HG03139 (cell line): ENCODE data around the gene GAL3ST3.
"Not testable (repeated sequence)": the region's sequence is repeated elsewhere in the genome, so short reads cannot be mapped to it uniquely, and the experiment has no call there.

Experiments
- ATAC-seq: cut with Tn5 transposase; IDR thresholded peaks from one replicate; pipeline ENCODE4 v1.9.1; 2021; ENCODE audit not compliant: unreplicated experiment

The GAL3ST3 gene

GRCh38 chr11:66014804-66015453, 34.0 kb downstream of the GAL3ST3 start:
- ATAC-seq, result no peak

GRCh38 chr11:66013762-66014100, 35.2 kb downstream of the GAL3ST3 start:
- ATAC-seq, result no peak

- ATAC-seq, result no peak
Observed at GRCh38 chr11:66012946-66013761, 35.8 kb downstream of the GAL3ST3 start.

- no peak for ATAC-seq
Observed at GRCh38 chr11:66012371-66012945, 36.5 kb downstream of the GAL3ST3 start.

- ATAC-seq, result no peak
Observed at GRCh38 chr11:66011785-66012303, 37.1 kb downstream of the GAL3ST3 start, which contains the start of gene CST6. Gene CST6, plus strand, starts transcription at chr11:66012008. Its CDS starts 37 bp downstream, at chr11:66012045.

GRCh38 chr11:66011239-66011784, 37.6 kb downstream of the GAL3ST3 start:
- ATAC-seq, result no peak

GRCh38 chr11:66010036-66010435, 38.9 kb downstream of the GAL3ST3 start:
- not testable (repeated sequence) for ATAC-seq

- ATAC-seq, result no peak
Observed at GRCh38 chr11:66008468-66009101, 40.4 kb downstream of the GAL3ST3 start.

GRCh38 chr11:66008095-66008467, 40.9 kb downstream of the GAL3ST3 start:
- ATAC-seq, result no peak

- no peak for ATAC-seq
Observed at GRCh38 chr11:66007201-66007634, 41.7 kb downstream of the GAL3ST3 start.

GRCh38 chr11:66006891-66007176, 42.1 kb downstream of the GAL3ST3 start:
- ATAC-seq, result no peak

- ATAC-seq, result no peak
Observed at GRCh38 chr11:66006134-66006890, 42.6 kb downstream of the GAL3ST3 start.

GRCh38 chr11:66004186-66004585, 44.8 kb downstream of the GAL3ST3 start:
- no peak for ATAC-seq

GRCh38 chr11:66003291-66003690, 45.7 kb downstream of the GAL3ST3 start:
- ATAC-seq, result no peak

- ATAC-seq, result peak; percentile 43
Observed at GRCh38 chr11:66002648-66003225, 46.2 kb downstream of the GAL3ST3 start.

GRCh38 chr11:66001942-66002647, 46.9 kb downstream of the GAL3ST3 start, which contains the start of the genes BANF1 and EIF1AD:
Gene BANF1, plus strand, starts transcription at chr11:66002503. Its CDS starts 748 bp downstream, at chr11:66003251.
Gene EIF1AD, minus strand, starts transcription at chr11:66002157. Its CDS starts 1,768 bp downstream, at chr11:66000389.
- peak; percentile 67 for ATAC-seq

GRCh38 chr11:65997286-65997685, 51.7 kb downstream of the GAL3ST3 start:
- ATAC-seq, result no peak

- no peak for ATAC-seq
Observed at GRCh38 chr11:65992056-65992455, 56.9 kb downstream of the GAL3ST3 start.
